PFSK-1 (cell line): ENCODE measurements around the gene ANO10.

Experiments used
- POLR2AphosphoS5 ChIP-seq: IDR thresholded peaks from 2 replicates; pipeline ENCODE4 v1.6.1; 2012; ENCODE audit warnings: low read depth, mild to moderate bottlenecking, control low read depth, low read length, moderate library complexity
- SIN3A ChIP-seq: IDR thresholded peaks from 2 replicates; pipeline ENCODE4 v1.6.1; 2012; ENCODE audit warnings: mild to moderate bottlenecking, low read length, moderate library complexity, borderline replicate concordance; ENCODE audit not compliant: insufficient read depth
- TAF1 ChIP-seq: IDR thresholded peaks from 2 replicates; pipeline ENCODE4 v1.6.1; 2012; ENCODE audit warnings: low read length, control low read depth, borderline replicate concordance; ENCODE audit not compliant: insufficient read depth

DNA sequence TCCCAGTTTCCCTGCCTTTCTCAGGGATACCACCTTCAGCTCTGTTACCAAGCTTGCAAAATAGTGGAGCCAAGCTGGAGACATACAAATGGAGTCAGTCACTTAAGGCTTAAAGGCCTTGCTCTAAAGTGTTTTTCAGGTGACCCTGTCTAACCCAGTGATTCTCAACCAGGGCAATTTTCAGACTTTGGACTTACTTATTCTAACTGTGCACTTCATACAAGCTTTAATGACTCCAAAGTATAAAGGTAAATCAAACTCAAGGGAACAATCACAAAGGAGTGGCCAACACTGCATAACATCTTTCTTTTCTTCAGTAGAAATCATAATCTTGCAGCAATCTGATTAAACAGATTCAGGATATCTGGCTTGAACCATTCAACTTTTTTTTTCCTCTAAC, 9.4 kb downstream of the ANO10 start:
- no peak for TF ChIP-seq SIN3A
- no peak for TF ChIP-seq POLR2AphosphoS5
- TF ChIP-seq TAF1: no peak
